Testis (tissue), 3 donors: ENCODE data around the gene IL3. TPM values are rescaled to one million over a fixed set of nuclear protein-coding genes. Genes with fewer than 3 reads are reported as not detected.

Experiments used
- DNase-seq: peaks from one replicate; pipeline ENCODE4 v3.0.0-alpha.2; 2019
- H3K27ac ChIP-seq, 2 donors: fragments of 200-600 bp; sonication (generic); one replicate each; pipeline ENCODE4 v1.5.1; 2019
- H3K27me3 ChIP-seq: fragments of 200-600 bp; sonication (generic); one replicate; pipeline ENCODE4 v1.5.1; 2019
- H3K36me3 ChIP-seq: fragments of 200-600 bp; sonication (generic); one replicate; pipeline ENCODE4 v1.5.1; 2017; ENCODE audit warnings: low read depth; ENCODE audit errors: missing control alignments
- H3K4me1 ChIP-seq: fragments of 200-600 bp; sonication (generic); one replicate; pipeline ENCODE4 v1.5.1; 2019
- H3K4me3 ChIP-seq, 2 donors: fragments of 200-600 bp; sonication (generic); one replicate each; pipeline ENCODE4 v1.5.1; 2017 to 2019
- H3K9me3 ChIP-seq: fragments of 200-600 bp; sonication (generic); one replicate; pipeline ENCODE4 v1.5.1; 2017
- CTCF ChIP-seq, 3 experiments: fragments of 450-650 bp in 2 of 3; fragments of 200-600 bp in 1 of 3; sonication (generic) in 1 of 3; IDR thresholded peaks; one replicate each; pipeline ENCODE4 v1.5.1; 2016 to 2019; ENCODE audit warnings: antibody characterized with exemption in 3 of 3, mild to moderate bottlenecking in 2 of 3, moderate library complexity in 1 of 3
- POLR2A ChIP-seq: fragments of 450-650 bp; IDR thresholded peaks from one replicate; pipeline ENCODE4 v1.6.1; 2017; ENCODE audit warnings: antibody characterized with exemption, mild to moderate bottlenecking, moderate library complexity
- WGBS, 2 donors: methylation state at CpG; one replicate each; pipeline ENCODE4 v1.1.5; 2018; 5-methylcytosine and 5-hydroxymethylcytosine counted together
- intact Hi-C: fragments of 100-400 bp; cut with DNase I; formaldehyde crosslinking; loops from one replicate; pipeline ENCODE4 v1.15.1; 2023; ENCODE audit warnings: low total_unique reads
- polyA plus RNA-seq: library from polyadenylated mRNA; stranded (reverse); fragments of 350-450 nt; fragmentation: Illumina TruSeq; extraction: RNeasy Lipid Tissue Mini Kit (QIAGEN cat#74804); gene quantifications from one replicate; pipeline ENCODE4 v1.2.3, GENCODE V29; 2014; ENCODE audit warnings: low read depth, low replicate concordance; ENCODE audit not compliant: insufficient read depth
- total RNA-seq, 2 donors: library from RNA; depleted of rRNA; stranded (reverse); fragments of >200 nt; gene quantifications; one replicate each; pipeline ENCODE4 v1.2.3, GENCODE V29; 2016

IL3 gene
- total and polyA plus RNA-seq, 3 donors from 2014 or later, result 0.39 TPM; not detected in 2

GRCh38 chr5:132021654-132022053 is 38.8 kb upstream of the IL3 start:
- DNase-seq, result no peak
- 81 to 86% methylated on average over 2 of the region's 2 CpGs for WGBS, 2 donors
- intact Hi-C loops, result no loop called here

GRCh38 chr5:132022737-132023136 is 37.7 kb upstream of the IL3 start:
- Histone ChIP-seq H3K36me3 (no peaks in the 10 kb centered on the region), H3K27me3 (no peaks in the 10 kb centered on the region), H3K4me3 (no peak overlapping the region), H3K4me1 (no peaks in the 10 kb centered on the region), H3K9me3 (no peaks in the 10 kb centered on the region), H3K27ac (no peak overlapping the region)
- intact Hi-C loops, result no loop called here
- TF ChIP-seq CTCF (IDR thresholded peaks at IDR 0.05) (no peak), POLR2A (no peak)
- whole genome bisulfite sequencing, 2 donors, result 60 to 65% methylated on average over 2 of the region's 2 CpGs
- no peak for DNase-seq

More at GRCh38 chr5:132021654-132022053, 38.8 kb upstream of the IL3 start:
- no peaks in the 10 kb centered on the region for H3K4me1 ChIP-seq
- no peaks in the 10 kb centered on the region for H3K27me3 ChIP-seq
- H3K36me3 ChIP-seq, result no peaks in the 10 kb centered on the region
- TF ChIP-seq POLR2A (no peak), CTCF (IDR thresholded peaks at IDR 0.05) (no peak)
- H3K27ac ChIP-seq, result no peak overlapping the region
- H3K4me3 ChIP-seq, result no peak overlapping the region
- H3K9me3 ChIP-seq, result no peaks in the 10 kb centered on the region

- Histone ChIP-seq H3K4me3 (no peak overlapping the region), H3K9me3 (no peaks in the 10 kb centered on the region), H3K4me1 (no peaks in the 10 kb centered on the region), H3K27ac (no peak overlapping the region), H3K27me3 (no peaks in the 10 kb centered on the region), H3K36me3 (no peaks in the 10 kb centered on the region)
- intact Hi-C loops, result no loop called here
- DNase-seq, result no peak
- TF ChIP-seq POLR2A (no peak), CTCF (IDR thresholded peaks at IDR 0.05) (no peak)
- WGBS, 2 donors, result 70 to 83% methylated on average over 5 of the region's 5 CpGs
Observed at GRCh38 chr5:132023258-132024116, 37.0 kb upstream of the IL3 start.

- intact Hi-C loops, result no loop called here
- 87 to 91% methylated on average over 4 of the region's 4 CpGs for WGBS, 2 donors
- TF ChIP-seq CTCF (IDR thresholded peaks at IDR 0.05) (no peak), POLR2A (no peak)
Observed at GRCh38 chr5:132024117-132024435, 36.4 kb upstream of the IL3 start.

More at GRCh38 chr5:132024117-132024435, 36.4 kb upstream of the IL3 start:
- Histone ChIP-seq H3K36me3 (no peaks in the 10 kb centered on the region), H3K27me3 (no peaks in the 10 kb centered on the region), H3K4me3 (no peak overlapping the region), H3K9me3 (no peaks in the 10 kb centered on the region), H3K27ac (no peak overlapping the region), H3K4me1 (no peaks in the 10 kb centered on the region)
- no peak for DNase-seq
